Measurements from ENCODE around the gene FBLL1. TPM values are rescaled to one million over a fixed set of nuclear protein-coding genes. Genes with fewer than 3 reads are reported as not detected.

Gene FBLL1
- total and polyA plus RNA-seq, 2 donors (not counting 3 experiments of a cell fraction or from before 2014, with no cell fraction given) = 0.44 to 2.5 TPM

GRCh38 chr5:168550656-168551055 lies 21.6 kb downstream of the FBLL1 start:
- Histone ChIP-seq H4K20me1 (replicated peaks; ENCODE audit: control insufficient read depth, extremely low read depth, insufficient read depth, low read length) (peaks cover 8% of the 10 kb centered on the region), H2AFZ (ENCODE audit: low read depth, low read length) (no peak overlapping the region), H3K4me3 (replicated peaks in 1 of 3; ENCODE audit: insufficient read depth in 1 of 3, low read depth in 1 of 3, low read length in 3 of 3) (no peak overlapping the region), H3K36me3 (ENCODE audit: control insufficient read depth in 2 of 2, extremely low read depth in 1 of 2, insufficient read depth in 2 of 2, low read length in 2 of 2) (peaks cover 3 to 8% of the 10 kb centered on the region in 2 experiments), H3K4me2 (ENCODE audit: insufficient read depth, low read length) (no peak overlapping the region), H3K9me1 (replicated peaks; ENCODE audit: control insufficient read depth, extremely low read depth, insufficient read depth, low read length) (peaks cover 8% of the 10 kb centered on the region), H3K9ac (replicated peaks; ENCODE audit: extremely low read depth, insufficient read depth, low read length) (no peak overlapping the region), H3K4me1 (ENCODE audit: control insufficient read depth, extremely low read depth, insufficient read depth, low read length) (no peaks in the 10 kb centered on the region), H3K27me3 (ENCODE audit: control insufficient read depth in 2 of 2, insufficient read depth in 2 of 2, low read length in 2 of 2) (no peaks in the 10 kb centered on the region), H3K27ac (ENCODE audit: insufficient read depth, low read depth, low read length) (no peak overlapping the region), H3K79me2 (ENCODE audit: control insufficient read depth, insufficient read depth, low read length) (peaks cover 32% of the 10 kb centered on the region), H3K9me3 (replicated peaks; ENCODE audit: control insufficient read depth, insufficient read depth, low read length) (no peaks in the 10 kb centered on the region)
- POLR2A ChIA-PET = no interaction called here
- CTCF ChIA-PET = no interaction called here
- intact Hi-C loops (cut with micrococcal nuclease) = no loop called here
- no TSS peak for BruUV-seq (replicated peaks)
- dilution Hi-C loops (cut with MboI; ENCODE audit: extremely low pct_ligation_motif_present, low sequenced_read_pairs) = no loop called here
- FAIRE-seq (peak; percentile 55), DNase-seq (ENCODE audit: low read depth, low spot score) (peak; percentile 50)
- TF ChIP-seq FOS (IDR thresholded peaks at IDR 0.05; ENCODE audit: borderline replicate concordance, insufficient read depth, low read length) (peak; percentile 28), CTCF (IDR thresholded peaks at IDR 0.05; ENCODE audit: extremely low read depth in 1 of 2, insufficient read depth in 1 of 2, low read depth in 1 of 2, low read length in 2 of 2) (no peak)

DNA sequence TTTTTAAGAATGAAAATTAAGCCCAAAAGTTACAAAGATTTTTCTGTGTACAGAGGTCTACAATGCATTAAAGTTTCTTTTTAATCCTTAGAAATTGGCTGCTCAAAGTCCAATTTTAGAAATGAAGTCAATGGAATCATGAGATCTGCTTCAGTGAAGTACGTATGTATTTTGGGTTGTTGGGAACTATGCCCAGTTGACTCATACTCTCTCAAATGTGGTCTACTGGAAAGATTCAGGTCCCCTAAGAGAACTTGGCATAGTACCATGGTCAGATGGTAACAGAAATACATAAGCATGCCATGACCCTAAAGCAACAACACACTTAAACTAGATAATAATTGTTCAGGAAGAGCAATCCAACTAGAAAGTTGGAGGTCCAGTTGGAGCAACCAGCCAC lies 23.0 kb downstream of the FBLL1 start:
- Histone ChIP-seq H3K36me3 (ENCODE audit: control insufficient read depth in 2 of 2, extremely low read depth in 1 of 2, insufficient read depth in 2 of 2, low read length in 2 of 2) (peaks cover 5 to 14% of the 10 kb centered on the region in 2 experiments), H2AFZ (ENCODE audit: low read depth, low read length) (no peak overlapping the region), H3K9me1 (replicated peaks; ENCODE audit: control insufficient read depth, extremely low read depth, insufficient read depth, low read length) (peaks cover 8% of the 10 kb centered on the region), H3K4me3 (replicated peaks in 1 of 3; ENCODE audit: insufficient read depth in 1 of 3, low read depth in 1 of 3, low read length in 3 of 3) (no peak overlapping the region), H3K4me2 (ENCODE audit: insufficient read depth, low read length) (no peak overlapping the region), H3K4me1 (ENCODE audit: control insufficient read depth, extremely low read depth, insufficient read depth, low read length) (no peaks in the 10 kb centered on the region), H3K27me3 (ENCODE audit: control insufficient read depth in 2 of 2, insufficient read depth in 2 of 2, low read length in 2 of 2) (no peaks in the 10 kb centered on the region), H3K9me3 (replicated peaks; ENCODE audit: control insufficient read depth, insufficient read depth, low read length) (no peaks in the 10 kb centered on the region), H4K20me1 (replicated peaks; ENCODE audit: control insufficient read depth, extremely low read depth, insufficient read depth, low read length) (peaks cover 8% of the 10 kb centered on the region), H3K79me2 (ENCODE audit: control insufficient read depth, insufficient read depth, low read length) (peaks cover 38% of the 10 kb centered on the region), H3K27ac (ENCODE audit: insufficient read depth, low read depth, low read length) (no peak overlapping the region), H3K9ac (replicated peaks; ENCODE audit: extremely low read depth, insufficient read depth, low read length) (no peak overlapping the region)
- FAIRE-seq (no peak), DNase-seq (ENCODE audit: low read depth, low spot score) (peak; percentile 20)
- BruUV-seq (replicated peaks) = no TSS peak
- POLR2A ChIA-PET = no interaction called here
- dilution Hi-C loops (cut with MboI; ENCODE audit: extremely low pct_ligation_motif_present, low sequenced_read_pairs) (no loop called here), intact Hi-C loops (cut with micrococcal nuclease) (no loop called here)
- CTCF ChIA-PET = no interaction called here
- TF ChIP-seq POLR2A (IDR thresholded peaks at IDR 0.05; ENCODE audit: low read depth, low read length) (no peak), POLR2AphosphoS5 (IDR thresholded peaks at IDR 0.05; ENCODE audit: insufficient read depth, low read depth, low read length) (no peak), GATA2 (IDR thresholded peaks at IDR 0.05; ENCODE audit: insufficient read depth, insufficient read length, low read depth, low read length) (no peak), JUN (IDR thresholded peaks at IDR 0.05; ENCODE audit: borderline replicate concordance, insufficient read depth, insufficient read length, low read depth) (no peak), EZH2 (IDR thresholded peaks at IDR 0.05; ENCODE audit: borderline replicate concordance, low read depth, low read length, severe bottlenecking) (no peak), CTCF (IDR thresholded peaks at IDR 0.05; ENCODE audit: extremely low read depth in 1 of 2, insufficient read depth in 1 of 2, low read depth in 1 of 2, low read length in 2 of 2) (no peak), MYC (IDR thresholded peaks at IDR 0.05; ENCODE audit: low read depth, low read length) (no peak), FOS (IDR thresholded peaks at IDR 0.05; ENCODE audit: borderline replicate concordance, insufficient read depth, low read length) (no peak), MAX (IDR thresholded peaks at IDR 0.05; ENCODE audit: insufficient read depth, insufficient read length) (no peak)
